Ectodermal cell (in vitro differentiated cells): ENCODE measurements around the gene GSAP.
"Not testable (repeated sequence)": the region's sequence is repeated elsewhere in the genome, so short reads cannot be mapped to it uniquely, and the experiment has no call there.

Source experiments
- H3K27ac ChIP-seq: 2 replicates; pipeline ENCODE4 v1.7.0; 2013; ENCODE audit warnings: mild to moderate bottlenecking, low read depth, low read length; ENCODE audit not compliant: insufficient read depth, poor library complexity, severe bottlenecking
- H3K27me3 ChIP-seq: 2 replicates; pipeline ENCODE4 v1.7.0; 2013; ENCODE audit warnings: mild to moderate bottlenecking, low read length; ENCODE audit not compliant: insufficient read depth, control insufficient read depth, poor library complexity, severe bottlenecking
- H3K36me3 ChIP-seq: one replicate; pipeline ENCODE4 v1.7.0; 2013; ENCODE audit warnings: low read length; ENCODE audit not compliant: control insufficient read depth, insufficient read depth
- H3K4me1 ChIP-seq: one replicate; pipeline ENCODE4 v1.7.0; 2013; ENCODE audit warnings: low read length; ENCODE audit not compliant: control insufficient read depth, insufficient read depth
- H3K4me3 ChIP-seq: 2 replicates; pipeline ENCODE4 v1.7.0; 2013; ENCODE audit warnings: low read depth, low read length, control low read depth; ENCODE audit not compliant: insufficient read depth
- H3K9me3 ChIP-seq: 2 replicates; pipeline ENCODE4 v1.7.0; 2013; ENCODE audit warnings: mild to moderate bottlenecking, low read length, moderate library complexity; ENCODE audit not compliant: control insufficient read depth
- WGBS, 2 experiments: methylation state at CpG; one replicate each; pipeline ENCODE4 v1.1.7; 2013; ENCODE audit warnings: missing lambda C conversion rate in 2 of 2; 5-methylcytosine and 5-hydroxymethylcytosine counted together

The GSAP gene

GRCh38 chr7:77457779-77458178 lies 41.6 kb upstream of the GSAP start:
- Histone ChIP-seq H3K36me3 (no peaks in the 10 kb centered on the region), H3K27ac (no peak overlapping the region), H3K27me3 (no peaks in the 10 kb centered on the region), H3K9me3 (no peaks in the 10 kb centered on the region), H3K4me3 (no peak overlapping the region), H3K4me1 (no peaks in the 10 kb centered on the region)
- WGBS, 2 experiments = 80% methylated on average over 4 of the region's 4 CpGs

GRCh38 chr7:77456696-77457095 lies 40.5 kb upstream of the GSAP start:
- Histone ChIP-seq H3K27me3 (no peaks in the 10 kb centered on the region), H3K4me3 (no peak overlapping the region), H3K27ac (no peak overlapping the region), H3K9me3 (no peaks in the 10 kb centered on the region), H3K36me3 (no peaks in the 10 kb centered on the region), H3K4me1 (no peaks in the 10 kb centered on the region)
- 94 to 95% methylated on average over 4 of the region's 4 CpGs for WGBS, 2 experiments

- Histone ChIP-seq H3K9me3 (no peaks in the 10 kb centered on the region), H3K4me3 (no peak overlapping the region), H3K27ac (no peak overlapping the region), H3K36me3 (no peaks in the 10 kb centered on the region), H3K27me3 (no peaks in the 10 kb centered on the region), H3K4me1 (no peaks in the 10 kb centered on the region)
- 91 to 94% methylated on average over 3 of the region's 3 CpGs for WGBS, 2 experiments
Measured at GRCh38 chr7:77455321-77455720, 39.2 kb upstream of the GSAP start.

GRCh38 chr7:77454802-77455201 lies 38.7 kb upstream of the GSAP start:
- H3K27ac ChIP-seq = no peak overlapping the region

GRCh38 chr7:77453531-77453930 lies 37.4 kb upstream of the GSAP start:
- Histone ChIP-seq H3K4me1 (no peaks in the 10 kb centered on the region), H3K36me3 (no peaks in the 10 kb centered on the region), H3K27ac (no peak overlapping the region), H3K27me3 (no peaks in the 10 kb centered on the region), H3K4me3 (no peak overlapping the region), H3K9me3 (no peaks in the 10 kb centered on the region)
- 87 to 90% methylated on average over 2 of the region's 2 CpGs for WGBS, 2 experiments

More at GRCh38 chr7:77454802-77455201, 38.7 kb upstream of the GSAP start:
- 98 to 100% methylated on average over 2 to 4 of the region's 4 CpGs for WGBS, 2 experiments
- H3K36me3 ChIP-seq = no peaks in the 10 kb centered on the region
- no peaks in the 10 kb centered on the region for H3K27me3 ChIP-seq
- no peaks in the 10 kb centered on the region for H3K4me1 ChIP-seq
- H3K9me3 ChIP-seq = no peaks in the 10 kb centered on the region
- no peak overlapping the region for H3K4me3 ChIP-seq

- H3K4me3 ChIP-seq, H3K4me1 ChIP-seq: not testable (repeated sequence)
- WGBS, 2 experiments = 91 to 94% methylated on average over 5 of the region's 6 CpGs
Measured at GRCh38 chr7:77451950-77452349, 35.8 kb upstream of the GSAP start.

GRCh38 chr7:77450613-77451012 lies 34.5 kb upstream of the GSAP start:
- Histone ChIP-seq H3K9me3 (no peaks in the 10 kb centered on the region), H3K27ac (no peak overlapping the region), H3K4me3 (no peak overlapping the region), H3K27me3 (no peaks in the 10 kb centered on the region), H3K4me1 (no peaks in the 10 kb centered on the region), H3K36me3 (no peaks in the 10 kb centered on the region)
- 92 to 94% methylated on average over 5 of the region's 5 CpGs for WGBS, 2 experiments

More at GRCh38 chr7:77451950-77452349, 35.8 kb upstream of the GSAP start:
- not testable (repeated sequence) for H3K9me3 ChIP-seq, H3K27ac ChIP-seq, H3K27me3 ChIP-seq, H3K36me3 ChIP-seq

- H3K36me3 ChIP-seq = no peaks in the 10 kb centered on the region
- H3K4me1 ChIP-seq = no peaks in the 10 kb centered on the region
- no peak overlapping the region for H3K27ac ChIP-seq
- 93 to 97% methylated on average over 1 of the region's 1 CpG for WGBS, 2 experiments
- H3K4me3 ChIP-seq = no peak overlapping the region
- no peaks in the 10 kb centered on the region for H3K9me3 ChIP-seq
- H3K27me3 ChIP-seq = no peaks in the 10 kb centered on the region
Measured at GRCh38 chr7:77450054-77450453, 33.9 kb upstream of the GSAP start.

- no peak overlapping the region for H3K4me3 ChIP-seq
- H3K9me3 ChIP-seq = no peaks in the 10 kb centered on the region
- no peaks in the 10 kb centered on the region for H3K36me3 ChIP-seq
- no peaks in the 10 kb centered on the region for H3K4me1 ChIP-seq
- WGBS, 2 experiments = 90 to 93% methylated on average over 1 of the region's 1 CpG
- H3K27me3 ChIP-seq = no peaks in the 10 kb centered on the region
- no peak overlapping the region for H3K27ac ChIP-seq
Measured at GRCh38 chr7:77447616-77448015, 31.5 kb upstream of the GSAP start.

- no peak overlapping the region for H3K4me3 ChIP-seq
- WGBS, 2 experiments = 27 to 32% methylated on average over 1 of the region's 1 CpG
- no peaks in the 10 kb centered on the region for H3K27me3 ChIP-seq
- H3K4me1 ChIP-seq = no peaks in the 10 kb centered on the region
- no peaks in the 10 kb centered on the region for H3K9me3 ChIP-seq
- H3K27ac ChIP-seq = no peak overlapping the region
- H3K36me3 ChIP-seq = no peaks in the 10 kb centered on the region
Measured at GRCh38 chr7:77444123-77444522, 28.0 kb upstream of the GSAP start.

GRCh38 chr7:77443042-77443441 lies 26.9 kb upstream of the GSAP start:
- WGBS, 2 experiments = 97 to 100% methylated on average over 2 of the region's 2 CpGs
- Histone ChIP-seq H3K4me3 (no peak overlapping the region), H3K9me3 (no peaks in the 10 kb centered on the region), H3K4me1 (no peaks in the 10 kb centered on the region), H3K27me3 (no peaks in the 10 kb centered on the region), H3K36me3 (no peaks in the 10 kb centered on the region), H3K27ac (no peak overlapping the region)
